ENCODE measurements around the gene MID1IP1. TPM values are rescaled to one million over a fixed set of nuclear protein-coding genes. Genes with fewer than 3 reads are reported as not detected.
A peak's percentile ranks its signal among the peaks of the same experiment; 100 is the strongest.

Gene MID1IP1
- total and polyA plus RNA-seq, 10 of the 15 experiments (the other 5 are each of a cell fraction or from before 2014, with no cell fraction given) = 0.21 to 62.2 (median 14.6) TPM

DNA sequence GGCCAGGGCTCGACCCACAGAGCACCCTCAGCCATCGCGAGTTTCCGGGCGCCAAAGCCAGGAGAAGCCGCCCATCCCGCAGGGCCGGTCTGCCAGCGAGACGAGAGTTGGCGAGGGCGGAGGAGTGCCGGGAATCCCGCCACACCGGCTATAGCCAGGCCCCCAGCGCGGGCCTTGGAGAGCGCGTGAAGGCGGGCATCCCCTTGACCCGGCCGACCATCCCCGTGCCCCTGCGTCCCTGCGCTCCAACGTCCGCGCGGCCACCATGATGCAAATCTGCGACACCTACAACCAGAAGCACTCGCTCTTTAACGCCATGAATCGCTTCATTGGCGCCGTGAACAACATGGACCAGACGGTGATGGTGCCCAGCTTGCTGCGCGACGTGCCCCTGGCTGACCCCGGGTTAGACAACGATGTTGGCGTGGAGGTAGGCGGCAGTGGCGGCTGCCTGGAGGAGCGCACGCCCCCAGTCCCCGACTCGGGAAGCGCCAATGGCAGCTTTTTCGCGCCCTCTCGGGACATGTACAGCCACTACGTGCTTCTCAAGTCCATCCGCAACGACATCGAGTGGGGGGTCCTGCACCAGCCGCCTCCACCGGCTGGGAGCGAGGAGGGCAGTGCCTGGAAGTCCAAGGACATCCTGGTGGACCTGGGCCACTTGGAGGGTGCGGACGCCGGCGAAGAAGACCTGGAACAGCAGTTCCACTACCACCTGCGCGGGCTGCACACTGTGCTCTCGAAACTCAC is 3.6 kb downstream of the MID1IP1 start (continued):
- TF ChIP-seq, protein P1, sequence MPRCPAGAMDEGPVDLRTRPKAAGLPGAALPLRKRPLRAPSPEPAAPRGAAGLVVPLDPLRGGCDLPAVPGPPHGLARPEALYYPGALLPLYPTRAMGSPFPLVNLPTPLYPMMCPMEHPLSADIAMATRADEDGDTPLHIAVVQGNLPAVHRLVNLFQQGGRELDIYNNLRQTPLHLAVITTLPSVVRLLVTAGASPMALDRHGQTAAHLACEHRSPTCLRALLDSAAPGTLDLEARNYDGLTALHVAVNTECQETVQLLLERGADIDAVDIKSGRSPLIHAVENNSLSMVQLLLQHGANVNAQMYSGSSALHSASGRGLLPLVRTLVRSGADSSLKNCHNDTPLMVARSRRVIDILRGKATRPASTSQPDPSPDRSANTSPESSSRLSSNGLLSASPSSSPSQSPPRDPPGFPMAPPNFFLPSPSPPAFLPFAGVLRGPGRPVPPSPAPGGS (IDR thresholded peaks at IDR 0.05; ENCODE audit: borderline replicate concordance, insufficient read depth, low read depth, low read length, poor library complexity, severe bottlenecking) = no peak
- TF ChIP-seq CHD1 (IDR thresholded peaks at IDR 0.05; ENCODE audit: low read depth, low read length) = 0 out of 2 replicates have a peak, but pooled peaks have one; percentile 20
- TF ChIP-seq TAF1 (IDR thresholded peaks at IDR 0.05; ENCODE audit: borderline replicate concordance, low read depth, low read length) = peak; percentile 34; the same call in 1 of the 2 replicates

DNA sequence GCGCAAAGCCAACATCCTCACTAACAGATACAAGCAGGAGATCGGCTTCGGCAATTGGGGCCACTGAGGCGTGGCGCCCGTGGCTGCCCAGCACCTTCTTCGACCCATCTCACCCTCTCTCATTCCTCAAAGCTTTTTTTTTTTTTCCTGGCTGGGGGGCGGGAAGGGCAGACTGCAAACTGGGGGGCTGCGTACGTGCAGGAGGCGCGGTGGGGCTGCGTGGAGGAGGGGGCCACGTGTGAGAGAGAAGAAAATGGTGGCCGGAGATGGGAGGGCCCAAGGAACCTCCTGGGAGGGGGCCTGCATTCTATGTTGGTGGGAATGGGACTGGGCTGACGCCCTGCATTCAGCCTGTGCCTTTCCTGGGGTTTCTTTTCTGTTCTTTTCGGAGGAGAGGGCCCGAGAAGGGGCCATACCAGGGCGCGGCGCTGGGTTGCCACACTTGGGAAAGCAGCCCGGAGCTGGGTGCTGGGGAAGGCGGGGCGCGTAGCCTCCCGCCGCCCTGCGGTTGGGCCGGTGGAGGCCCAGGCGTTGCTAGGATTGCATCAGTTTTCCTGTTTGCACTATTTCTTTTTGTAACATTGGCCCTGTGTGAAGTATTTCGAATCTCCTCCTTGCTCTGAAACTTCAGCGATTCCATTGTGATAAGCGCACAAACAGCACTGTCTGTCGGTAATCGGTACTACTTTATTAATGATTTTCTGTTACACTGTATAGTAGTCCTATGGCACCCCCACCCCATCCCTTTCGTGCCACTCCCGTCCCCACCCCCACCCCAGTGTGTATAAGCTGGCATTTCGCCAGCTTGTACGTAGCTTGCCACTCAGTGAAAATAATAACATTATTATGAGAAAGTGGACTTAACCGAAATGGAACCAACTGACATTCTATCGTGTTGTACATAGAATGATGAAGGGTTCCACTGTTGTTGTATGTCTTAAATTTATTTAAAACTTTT is 4.5 kb downstream of the MID1IP1 start:
- Histone ChIP-seq H3K36me3 (ENCODE audit: control insufficient read depth in 2 of 2, insufficient read depth in 2 of 2, low read length in 1 of 2) (no peaks in the 10 kb centered on the region), H3K4me1 (ENCODE audit: control insufficient read depth, insufficient read depth, low read length) (no peaks in the 10 kb centered on the region), H3K79me2 (ENCODE audit: control insufficient read depth, insufficient read depth, low read length) (peaks cover 60% of the 10 kb centered on the region), H3K27ac (ENCODE audit: control insufficient read depth, insufficient read depth) (peak overlapping the region; percentile 82), H3K9ac (ENCODE audit: control insufficient read depth, insufficient read depth, low read length) (peak overlapping the region; percentile 75), H3K4me2 (ENCODE audit: control insufficient read depth, insufficient read depth) (peak overlapping the region; percentile 77), H3K9me3 (replicated peaks; ENCODE audit: control insufficient read depth, insufficient read depth, low read length) (no peaks in the 10 kb centered on the region; the same call in 2 of the 3 replicates), H3K27me3 (replicated peaks in 1 of 2; ENCODE audit: control insufficient read depth in 2 of 2, insufficient read depth in 2 of 2, low read length in 1 of 2) (no peaks in the 10 kb centered on the region), H4K20me1 (ENCODE audit: control insufficient read depth, insufficient read depth) (no peaks in the 10 kb centered on the region), H2AFZ (ENCODE audit: control insufficient read depth, low read depth, low read length) (no peak overlapping the region; the same call in 1 of the 2 replicates), H3K4me3 (peak overlapping the region; percentile 70)
- ChIA-PET CTCF (interaction anchor here (0.9 to 1.8 kb wide), 4 partner anchors 74 to 182 kb away, joined by 3 to 10 read pairs (median 4); no protein-coding TSS in a partner anchor), RAD21 (ENCODE audit: unreplicated experiment) (interaction anchor here (0.5 to 2.8 kb wide), 11 partner anchors 38 to 391 kb away, joined by 3 to 19 read pairs (median 4); no protein-coding TSS in a partner anchor), POLR2A (interaction anchor here (0.6 to 2.6 kb wide), 4 partner anchors 74 to 352 kb away, joined by 7 to 12 read pairs (median 9); no protein-coding TSS in a partner anchor), SMC1A (ENCODE audit: uncharacterized antibody, unreplicated experiment) (interaction anchor here (0.7 to 2.4 kb wide), 17 partner anchors 9 to 354 kb away, joined by 3 to 24 read pairs (median 4); no protein-coding TSS in a partner anchor)
- FAIRE-seq = peak; percentile 62
- peak; percentile 33 for ATAC-seq
- in situ Hi-C loops (cut with MboI) = loop anchor here (10.0 kb wide), 1 partner anchor 169 kb away; no protein-coding TSS in a partner anchor
- BruUV-seq (replicated peaks) = no TSS peak
- intact Hi-C loops (cut with micrococcal nuclease; ENCODE audit: unreplicated experiment) = loop anchor here (2.0 to 10.0 kb wide), 3 partner anchors 117 to 349 kb away; no protein-coding TSS in a partner anchor
- no peak for DNase-seq (ENCODE audit: low read depth, low spot score)
- 39% methylated on average over 38 of the region's 41 CpGs for WGBS (ENCODE audit: insufficient coverage, insufficient replicate concordance, low lambda C conversion rate, missing lambda C conversion rate)
- TF ChIP-seq, protein P2, sequence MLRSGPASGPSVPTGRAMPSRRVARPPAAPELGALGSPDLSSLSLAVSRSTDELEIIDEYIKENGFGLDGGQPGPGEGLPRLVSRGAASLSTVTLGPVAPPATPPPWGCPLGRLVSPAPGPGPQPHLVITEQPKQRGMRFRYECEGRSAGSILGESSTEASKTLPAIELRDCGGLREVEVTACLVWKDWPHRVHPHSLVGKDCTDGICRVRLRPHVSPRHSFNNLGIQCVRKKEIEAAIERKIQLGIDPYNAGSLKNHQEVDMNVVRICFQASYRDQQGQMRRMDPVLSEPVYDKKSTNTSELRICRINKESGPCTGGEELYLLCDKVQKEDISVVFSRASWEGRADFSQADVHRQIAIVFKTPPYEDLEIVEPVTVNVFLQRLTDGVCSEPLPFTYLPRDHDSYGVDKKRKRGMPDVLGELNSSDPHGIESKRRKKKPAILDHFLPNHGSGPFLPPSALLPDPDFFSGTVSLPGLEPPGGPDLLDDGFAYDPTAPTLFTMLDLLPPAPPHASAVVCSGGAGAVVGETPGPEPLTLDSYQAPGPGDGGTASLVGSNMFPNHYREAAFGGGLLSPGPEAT (IDR thresholded peaks at IDR 0.05; ENCODE audit: low read depth) = 0 out of 2 replicates have a peak, but pooled peaks have one; percentile 15
- TF ChIP-seq MTA3 (IDR thresholded peaks at IDR 0.05; ENCODE audit: borderline replicate concordance, low read length) (no peak), EED (IDR thresholded peaks at IDR 0.05; ENCODE audit: low read depth) (peak; percentile 72), YY1 (IDR thresholded peaks at IDR 0.05; ENCODE audit: low read depth, low read length) (peak; percentile 80), MXI1 (IDR thresholded peaks at IDR 0.05; ENCODE audit: low read depth, low read length) (0 out of 2 replicates have a peak, but pooled peaks have one; percentile 26), IKZF1 (conservative IDR thresholded peaks at IDR 0.05) (peak; percentile 42), IKZF2 (IDR thresholded peaks at IDR 0.05) (peak in 1 of 2 experiments; percentile 51; a peak in 3 of 4 replicates)
